AG09309 (cell line): ENCODE measurements around the gene EFCAB12.

ENCODE experiments used
- DNase-seq: peaks from one replicate; pipeline ENCODE4 v3.0.0-alpha.2; 2010; ENCODE audit warnings: low read depth
- H3K4me3 ChIP-seq: 2 replicates; pipeline ENCODE4 v1.5.1; 2011; ENCODE audit warnings: mild to moderate bottlenecking, low read depth, low read length, moderate library complexity; ENCODE audit not compliant: control insufficient read depth
- CTCF ChIP-seq: IDR thresholded peaks from 2 replicates; pipeline ENCODE4 v1.5.1; 2011; ENCODE audit warnings: mild to moderate bottlenecking, low read depth, low read length, inconsistent platforms; ENCODE audit not compliant: insufficient read depth, control insufficient read depth; ENCODE audit errors: missing control alignments

Gene EFCAB12

GRCh38 chr3:129441215-129441614 is 12.8 kb upstream of the EFCAB12 start:
- no peak for DNase-seq
- no peak for TF ChIP-seq CTCF
- H3K4me3 ChIP-seq, result peak overlapping the region; percentile 94

- peak overlapping the region; percentile 94 for H3K4me3 ChIP-seq
- no peak for TF ChIP-seq CTCF
- DNase-seq, result no peak
Measured at GRCh38 chr3:129440618-129441190, 12.3 kb upstream of the EFCAB12 start.

DNA sequence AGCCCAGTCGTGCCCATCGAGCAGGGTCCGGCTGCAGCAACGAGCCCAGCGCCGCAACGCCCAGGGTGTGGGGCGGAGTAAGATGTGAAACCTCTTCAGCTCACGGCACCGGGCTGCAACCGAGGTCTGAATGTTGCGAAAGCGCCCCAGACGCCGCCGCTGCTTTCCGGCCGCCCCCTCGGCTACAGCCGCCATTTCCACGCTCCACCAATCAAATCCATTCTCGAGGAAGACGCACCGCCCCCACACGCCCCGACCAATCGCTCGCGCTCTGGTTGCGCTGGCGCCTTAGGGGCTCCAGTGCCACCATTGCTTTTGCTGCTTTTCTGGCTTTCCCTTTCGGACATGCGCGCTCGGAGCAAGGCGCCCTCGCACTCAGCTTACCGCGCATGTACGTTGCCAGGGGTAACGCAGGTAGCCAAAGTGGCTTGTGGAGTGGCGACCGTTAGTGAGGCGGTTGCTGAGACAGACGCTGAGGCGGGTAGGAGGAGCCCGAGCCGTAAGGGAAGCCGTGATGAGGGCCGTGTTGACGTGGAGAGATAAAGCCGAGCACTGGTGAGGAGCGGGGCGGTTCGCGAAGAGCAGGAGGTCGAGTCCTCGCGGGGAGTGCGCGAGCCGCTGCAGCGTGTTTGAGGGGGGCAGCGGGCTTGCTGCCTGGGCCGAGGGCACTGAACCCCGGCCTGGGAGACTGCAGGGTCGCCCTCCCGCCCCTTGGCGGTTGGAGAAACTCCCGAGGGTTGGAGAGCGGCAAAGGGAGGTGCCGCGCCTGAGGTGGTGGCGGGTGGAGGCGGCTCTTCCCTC is 11.6 kb upstream of the EFCAB12 start, which contains the start of the genes IFT122 and MBD4:
IFT122 (plus strand) TSS at position 408 of the 801 bp plus-strand sequence; CDS start at position 515, 107 bp downstream.
MBD4 (minus strand) TSS at position 132 of the 801 bp plus-strand sequence; CDS start at position 17, 115 bp downstream.
- H3K4me3 ChIP-seq, result peak within 1 kb of the TSS; percentile 94
- TF ChIP-seq CTCF, result no peak
- DNase-seq, result peak; percentile 97

DNA sequence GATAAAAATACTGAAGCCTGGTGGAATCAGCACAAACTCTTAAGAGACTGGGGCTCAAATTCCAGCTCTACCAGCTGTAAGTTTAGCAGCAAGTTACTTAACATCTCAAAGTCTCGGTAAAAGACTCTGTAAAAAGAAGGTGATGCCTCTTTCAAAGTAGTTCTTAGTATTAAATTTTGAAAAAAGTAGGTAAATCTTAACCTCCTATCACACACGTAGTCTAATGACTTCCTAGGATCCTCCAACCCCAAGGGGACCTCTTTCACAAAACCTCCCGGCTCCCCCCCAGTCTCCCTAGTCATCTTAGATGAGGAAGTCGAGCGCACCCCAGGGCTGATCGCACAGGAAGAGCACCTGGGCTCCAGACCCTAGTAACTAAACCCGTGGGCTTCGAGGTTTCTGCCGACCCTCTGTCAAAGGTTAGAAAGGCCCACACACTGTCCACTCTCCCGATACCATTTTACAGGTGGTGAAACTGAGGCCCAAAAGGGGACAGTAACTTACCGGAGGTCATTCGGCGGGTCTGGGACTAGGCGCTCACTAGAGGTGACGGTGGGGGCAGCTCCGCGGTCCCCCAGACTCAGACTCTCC is 10.9 kb upstream of the EFCAB12 start:
- DNase-seq, result no peak
- no peak for TF ChIP-seq CTCF
- H3K4me3 ChIP-seq, result peak overlapping the region; percentile 94

DNA sequence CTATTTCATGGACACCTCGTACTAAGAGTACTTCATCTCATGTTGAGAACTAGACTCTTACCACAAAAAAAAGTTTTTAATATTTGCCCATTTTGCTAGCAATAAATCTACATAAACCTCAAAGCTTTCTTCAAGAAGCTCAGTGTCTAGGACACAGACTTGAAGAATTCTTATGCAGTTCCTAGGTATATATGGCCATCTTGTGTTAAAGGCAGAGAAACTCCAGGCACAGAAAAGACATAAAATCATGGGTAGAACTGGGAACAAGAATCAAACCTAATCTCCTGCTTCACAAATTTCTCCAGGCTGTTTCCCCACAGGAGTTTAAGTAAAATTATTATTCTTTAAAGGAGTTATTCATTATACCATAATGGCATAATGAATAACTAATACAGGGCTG is 6.9 kb upstream of the EFCAB12 start:
- H3K4me3 ChIP-seq, result no peak overlapping the region
- TF ChIP-seq CTCF, result no peak
- DNase-seq, result no peak

GRCh38 chr3:129434140-129434539 is 5.7 kb upstream of the EFCAB12 start:
- DNase-seq, result no peak
- TF ChIP-seq CTCF, result no peak
- H3K4me3 ChIP-seq, result no peak overlapping the region
